ENCODE results near the gene PIGL. TPM values are rescaled to one million over a fixed set of nuclear protein-coding genes. Genes with fewer than 3 reads are reported as not detected.

PIGL gene
- total and polyA plus RNA-seq, 2 of the 4 experiments (the other 2 are of a cell fraction), result 17.9 to 29.5 TPM

- Histone ChIP-seq H2AK9ac (replicated peaks; ENCODE audit: low read depth, low read length, poor library complexity) (no peak overlapping the region), H3K27me3 (ENCODE audit: control insufficient read depth, insufficient read depth, low read length) (no peaks in the 10 kb centered on the region), H3K14ac (replicated peaks; ENCODE audit: low read depth, low read length) (peak overlapping the region; percentile 90), H4K8ac (ENCODE audit: low read depth in 2 of 2, low read length in 2 of 2) (peak overlapping the region; percentile 94 to 96), H3K56ac (ENCODE audit: extremely low read depth, insufficient read depth, low read length) (peak overlapping the region; percentile 96), H3K9me3 (ENCODE audit: control insufficient read depth, insufficient read depth, low read length) (no peaks in the 10 kb centered on the region), H3K4me1 (ENCODE audit: control insufficient read depth, insufficient read depth, low read length) (peaks cover 18% of the 10 kb centered on the region), H3K36me3 (ENCODE audit: control insufficient read depth, insufficient read depth, low read length) (no peaks in the 10 kb centered on the region), H3K27ac (ENCODE audit: insufficient read depth, low read length) (peak overlapping the region; percentile 98), H3K4ac (ENCODE audit: low read depth, low read length) (peak overlapping the region; percentile 96), H3K18ac (ENCODE audit: low read depth, low read length) (peak overlapping the region; percentile 94), H3K9me1 (ENCODE audit: insufficient read depth, low read length) (peaks cover 11% of the 10 kb centered on the region), H2BK120ac (ENCODE audit: low read depth, low read length) (peak overlapping the region; percentile 99), H2BK15ac (ENCODE audit: low read depth, low read length) (peak overlapping the region; percentile 99), H3K23ac (ENCODE audit: low read depth, low read length) (peak overlapping the region; percentile 99; the same call in 1 of the 2 replicates), H4K20me1 (ENCODE audit: insufficient read depth, low read length) (no peaks in the 10 kb centered on the region; the same call in 1 of the 2 replicates), H3K4me2 (ENCODE audit: low read depth, low read length) (peak overlapping the region; percentile 70), H3K4me3 (ENCODE audit: insufficient read depth, low read depth, low read length) (no peak overlapping the region), H4K5ac (ENCODE audit: low read depth, low read length) (peak overlapping the region; percentile 88; the same call in 1 of the 2 replicates), H4K91ac (ENCODE audit: insufficient read depth, low read depth, low read length) (peak overlapping the region; percentile 100), H3K9ac (ENCODE audit: low read depth, low read length) (peak overlapping the region; percentile 86), H2AK5ac (ENCODE audit: low read depth, low read length) (peak overlapping the region; percentile 100), H2AFZ (replicated peaks; ENCODE audit: low read length, poor library complexity) (no peak overlapping the region), H2BK20ac (ENCODE audit: low read depth, low read length) (peak overlapping the region; percentile 97), H3K79me1 (ENCODE audit: low read depth in 1 of 2, low read length in 2 of 2) (peaks cover 0 to 20% of the 10 kb centered on the region in 2 experiments; a peak in 2 of 4 replicates), H2BK5ac (ENCODE audit: low read depth, low read length, poor library complexity, severe bottlenecking) (peak overlapping the region; percentile 93)
- DNase-seq (peak; percentile 87), ATAC-seq (ENCODE audit: low read depth) (peak; percentile 45)
- peak; percentile 18; the same call in 1 of the 2 replicates for TF ChIP-seq SMC3 (IDR thresholded peaks at IDR 0.05; ENCODE audit: low read depth, low read length)
- TF ChIP-seq ELK1 (IDR thresholded peaks at IDR 0.05; ENCODE audit: borderline replicate concordance, low read depth, low read length), result no peak
- TF ChIP-seq POLR2A (IDR thresholded peaks at IDR 0.05; ENCODE audit: low read depth, low read length), result no peak
- TF ChIP-seq RCOR1 (IDR thresholded peaks at IDR 0.05; ENCODE audit: insufficient replicate concordance, low read length), result no peak
- peak; percentile 51; the same call in 1 of the 2 replicates for TF ChIP-seq CEBPB (IDR thresholded peaks at IDR 0.05; ENCODE audit: low read depth, low read length)
- no peak for TF ChIP-seq MAFK (IDR thresholded peaks at IDR 0.05; ENCODE audit: low read depth, low read length)
- no peak for TF ChIP-seq USF2 (IDR thresholded peaks at IDR 0.05; ENCODE audit: low read depth, low read length)
- no peak for TF ChIP-seq MXI1 (IDR thresholded peaks at IDR 0.05; ENCODE audit: borderline replicate concordance, low read depth, low read length)
- TF ChIP-seq BHLHE40 (IDR thresholded peaks at IDR 0.05; ENCODE audit: low read depth, low read length), result no peak
- TF ChIP-seq RAD21 (IDR thresholded peaks at IDR 0.05; ENCODE audit: low read length), result peak; percentile 37; the same call in 1 of the 2 replicates
- ChIA-PET CTCF (interaction anchor here (0.7 kb wide), 1 partner anchor 69 kb away, joined by 3 read pairs; no protein-coding TSS in a partner anchor), POLR2A (ENCODE audit: unreplicated experiment) (no interaction called here)
- in situ Hi-C loops (cut with MboI; ENCODE audit: low sequenced_read_pairs), result no loop called here
- no CpG with 5 or more reads among the region's 6 CpGs for WGBS, 2 experiments (ENCODE audit: extremely low coverage in 2 of 2, insufficient read length in 1 of 2)
- dilution Hi-C loops (cut with HindIII; ENCODE audit: low sequenced_read_pairs, unreplicated experiment), result no loop called here
- no TSS peak for BruUV-seq (replicated peaks)
- intact Hi-C loops (cut with micrococcal nuclease), result loop anchor here (2.0 to 5.0 kb wide), 2 partner anchors 35 to 65 kb away; partner anchors contain the start of gene CENPV
Measured at GRCh38 chr17:16287563-16288027, 70.6 kb downstream of the PIGL start.
